ENCODE results near the gene PDZD11.

The PDZD11 gene

GRCh38 chrX:70255452-70255851 lies 34.3 kb downstream of the PDZD11 start:
- TF ChIP-seq SNAI2 (CRISPR knock-in tag; IDR thresholded peaks at IDR 0.05) (no peak), CSRNP3 (CRISPR knock-in tag; IDR thresholded peaks at IDR 0.05) (no peak), TSHZ2 (CRISPR knock-in tag; IDR thresholded peaks at IDR 0.05) (no peak), CSDC2 (CRISPR knock-in tag; IDR thresholded peaks at IDR 0.05) (no peak), ISL1 (CRISPR knock-in tag; IDR thresholded peaks at IDR 0.05) (no peak), TOX (CRISPR knock-in tag; IDR thresholded peaks at IDR 0.05; ENCODE audit: borderline replicate concordance) (no peak), ARNTL (CRISPR knock-in tag; IDR thresholded peaks at IDR 0.05; ENCODE audit: borderline replicate concordance, low read depth) (no peak), ZC3H10 (CRISPR knock-in tag; IDR thresholded peaks at IDR 0.05) (no peak), ZNF8 (CRISPR knock-in tag; IDR thresholded peaks at IDR 0.05) (no peak), POU6F1 (CRISPR knock-in tag; IDR thresholded peaks at IDR 0.05; ENCODE audit: borderline replicate concordance, low read depth) (no peak), ZNF565 (CRISPR knock-in tag; conservative IDR thresholded peaks at IDR 0.05; ENCODE audit: low read depth) (no peak), BACH2 (CRISPR knock-in tag; IDR thresholded peaks at IDR 0.05; ENCODE audit: borderline replicate concordance) (no peak), CREB5 (CRISPR knock-in tag; IDR thresholded peaks at IDR 0.05; ENCODE audit: low read depth) (no peak), ZFP3 (CRISPR knock-in tag; IDR thresholded peaks at IDR 0.05) (no peak), RARB (CRISPR knock-in tag; IDR thresholded peaks at IDR 0.05) (no peak), PATZ1 (CRISPR knock-in tag; IDR thresholded peaks at IDR 0.05; ENCODE audit: borderline replicate concordance) (no peak)
- no peak for ATAC-seq

GRCh38 chrX:70254909-70255308 lies 34.8 kb downstream of the PDZD11 start:
- no peak for ATAC-seq
- TF ChIP-seq TSHZ2 (CRISPR knock-in tag; IDR thresholded peaks at IDR 0.05) (no peak), CREB5 (CRISPR knock-in tag; IDR thresholded peaks at IDR 0.05; ENCODE audit: low read depth) (no peak), ISL1 (CRISPR knock-in tag; IDR thresholded peaks at IDR 0.05) (no peak), TOX (CRISPR knock-in tag; IDR thresholded peaks at IDR 0.05; ENCODE audit: borderline replicate concordance) (no peak), ESRRG (CRISPR knock-in tag; IDR thresholded peaks at IDR 0.05) (no peak), PATZ1 (CRISPR knock-in tag; IDR thresholded peaks at IDR 0.05; ENCODE audit: borderline replicate concordance) (no peak), ZC3H10 (CRISPR knock-in tag; IDR thresholded peaks at IDR 0.05) (no peak), BACH2 (CRISPR knock-in tag; IDR thresholded peaks at IDR 0.05; ENCODE audit: borderline replicate concordance) (no peak), ZNF565 (CRISPR knock-in tag; conservative IDR thresholded peaks at IDR 0.05; ENCODE audit: low read depth) (no peak), ARNTL (CRISPR knock-in tag; IDR thresholded peaks at IDR 0.05; ENCODE audit: borderline replicate concordance, low read depth) (no peak), ZNF70 (CRISPR knock-in tag; IDR thresholded peaks at IDR 0.05) (no peak), TCF4 (CRISPR knock-in tag; IDR thresholded peaks at IDR 0.05; ENCODE audit: borderline replicate concordance) (no peak), SNAI2 (CRISPR knock-in tag; IDR thresholded peaks at IDR 0.05) (no peak), POU6F1 (CRISPR knock-in tag; IDR thresholded peaks at IDR 0.05; ENCODE audit: borderline replicate concordance, low read depth) (no peak), CSDC2 (CRISPR knock-in tag; IDR thresholded peaks at IDR 0.05) (no peak), PPARA (CRISPR knock-in tag; IDR thresholded peaks at IDR 0.05; ENCODE audit: borderline replicate concordance) (no peak)

All from SK-N-SH treated with all-trans-retinoic acid at 6 μM for 48 hours (cell line).